HCT116 (cell line): Measurements from ENCODE around the gene PNPLA8. TPM values are rescaled to one million over a fixed set of nuclear protein-coding genes. Genes with fewer than 3 reads are reported as not detected.
"Not testable (repeated sequence)": the region's sequence is repeated elsewhere in the genome, so short reads cannot be mapped to it uniquely, and the experiment has no call there.

Experiments used
- ATAC-seq: fragments of 200-7000 bp; cut with Tn5 transposase; 2 replicates; pipeline ENCODE4 v1.9.1; 2020; ENCODE audit warnings: mild to moderate bottlenecking, moderate library complexity
- BruUV-seq: library from RNA; stranded (reverse); fragments of 400-500 nt; replicated peaks from 2 replicates; lab custom pipeline; 2021; lab: Mats Ljungman, UMichigan
- CTCF ChIA-PET: fragments of 300-600 bp; sonication (Branson Sonifier 250); formaldehyde crosslinking; loops from one replicate; lab custom pipeline; 2021; ENCODE audit warnings: antibody characterized with exemption; lab: Charles Lee
- POLR2A ChIA-PET: fragments of 300-600, 350-600 bp; sonication (Branson Sonifier 250); formaldehyde crosslinking; loops from one replicate; lab custom pipeline; 2021; ENCODE audit warnings: antibody characterized with exemption; lab: Charles Lee
- RAD21 ChIA-PET, 2 experiments: fragments of 300-600 bp; sonication (Branson Sonifier 250); formaldehyde crosslinking; loops; one replicate each; lab custom pipeline; 2023; ENCODE audit warnings: low total read pairs in 2 of 2; ENCODE audit not compliant: uncharacterized antibody in 2 of 2, unreplicated experiment in 2 of 2, low non-redundant PET in 1 of 2; lab: Charles Lee
- DNase-seq: peaks from one replicate; pipeline ENCODE4 v3.0.0-alpha.2; 2010; ENCODE audit warnings: low read depth, low spot score
- H2AFZ ChIP-seq: fragments of 200-600 bp; shearing (Covaris generic), sonication (generic); 2 replicates; pipeline ENCODE4 v1.6.1; 2017; ENCODE audit warnings: low read depth, mixed run types, mixed read lengths, antibody characterized with exemption, low read length; ENCODE audit not compliant: poor library complexity, severe bottlenecking
- H3K27ac ChIP-seq: 2 replicates; pipeline ENCODE4 v1.5.1; 2012; ENCODE audit warnings: low read depth, low read length
- H3K27me3 ChIP-seq: fragments of 200-600 bp; sonication (generic); 2 replicates; pipeline ENCODE4 v1.6.1; 2016; ENCODE audit warnings: mixed run types, low read length, mixed read lengths; ENCODE audit not compliant: insufficient read depth
- H3K36me3 ChIP-seq, 2 experiments: fragments of 200-500 bp in 1 of 2; fragments of 200-600 bp in 1 of 2; sonication (Bioruptor generic) in 1 of 2; sonication (generic) in 1 of 2; 2 replicates each; pipeline versions ENCODE4 v1.5.1 to v1.6.1; 2014 to 2016; ENCODE audit warnings: low read length in 2 of 2, inconsistent platforms in 1 of 2, mixed read lengths in 1 of 2, mixed run types in 1 of 2; ENCODE audit not compliant: insufficient read depth in 2 of 2, control insufficient read depth in 1 of 2
- H3K4me1 ChIP-seq, 2 experiments: fragments of 200-600 bp in 1 of 2; sonication (generic) in 1 of 2; 2 replicates each; pipeline versions ENCODE4 v1.5.1 to v1.6.1; 2012 to 2017; ENCODE audit warnings: low read length in 2 of 2, inconsistent platforms in 1 of 2, mild to moderate bottlenecking in 1 of 2, mixed read lengths in 1 of 2, mixed run types in 1 of 2, moderate library complexity in 1 of 2; ENCODE audit not compliant: insufficient read depth in 2 of 2, control insufficient read depth in 1 of 2
- H3K4me2 ChIP-seq: fragments of 200-600 bp; sonication (generic); 2 replicates; pipeline ENCODE4 v1.6.1; 2017; ENCODE audit warnings: mixed run types, low read length, mixed read lengths
- H3K4me3 ChIP-seq, 2 experiments: fragments of 200-600 bp in 1 of 2; sonication (generic) in 1 of 2; replicated peaks in 1 of 2; 2 replicates each; pipeline ENCODE4 v1.5.1; 2011 to 2016; ENCODE audit warnings: low read length in 2 of 2, control low read depth in 1 of 2, low read depth in 1 of 2, mild to moderate bottlenecking in 1 of 2, mixed read lengths in 1 of 2, mixed run types in 1 of 2
- H3K79me2 ChIP-seq: fragments of 200-600 bp; sonication (generic); 2 replicates; pipeline ENCODE4 v1.6.1; 2017; ENCODE audit warnings: mild to moderate bottlenecking, mixed run types, low read length, moderate library complexity, mixed read lengths; ENCODE audit not compliant: insufficient read depth
- H3K9ac ChIP-seq: fragments of 200-600 bp; sonication (generic); 2 replicates; pipeline ENCODE4 v1.6.1; 2016; ENCODE audit warnings: low read length, mixed read lengths
- H3K9me2 ChIP-seq: fragments of 200-600 bp; sonication (generic), shearing (Covaris generic); 2 replicates; pipeline ENCODE4 v1.6.1; 2017; ENCODE audit warnings: mixed run types, mild to moderate bottlenecking, moderate library complexity; ENCODE audit not compliant: insufficient read depth
- H3K9me3 ChIP-seq, 2 experiments: fragments of 200-500 bp in 1 of 2; fragments of 200-600 bp in 1 of 2; sonication (Bioruptor generic) in 1 of 2; sonication (generic) in 1 of 2; 2 replicates each; pipeline ENCODE4 v1.6.1; 2014 to 2017; ENCODE audit warnings: low read length in 2 of 2, mixed read lengths in 2 of 2, inconsistent platforms in 1 of 2, low read depth in 1 of 2, mild to moderate bottlenecking in 1 of 2, mixed run types in 1 of 2, moderate library complexity in 1 of 2; ENCODE audit not compliant: control insufficient read depth in 1 of 2, insufficient read depth in 1 of 2
- H4K20me1 ChIP-seq: fragments of 200-600 bp; sonication (generic), shearing (Covaris generic); 2 replicates; pipeline ENCODE4 v1.6.1; 2017; ENCODE audit warnings: mixed run types, mild to moderate bottlenecking, moderate library complexity; ENCODE audit not compliant: insufficient read depth
- CBX3 ChIP-seq: IDR thresholded peaks from 2 replicates; pipeline ENCODE4 v1.6.1; 2012; ENCODE audit warnings: low read depth
- EGR1 ChIP-seq: IDR thresholded peaks from 2 replicates; pipeline ENCODE4 v1.6.1; 2012; ENCODE audit warnings: low read depth
- EZH2 ChIP-seq: fragments of 200-600 bp; sonication (generic); IDR thresholded peaks from 2 replicates; pipeline ENCODE4 v1.6.1; 2017; ENCODE audit warnings: antibody characterized with exemption, mixed run types
- EZH2phosphoT487 ChIP-seq: fragments of 200-600 bp; IDR thresholded peaks from 2 replicates; pipeline ENCODE4 v1.6.1; 2018; ENCODE audit warnings: antibody characterized with exemption, borderline replicate concordance
- FOSL1 ChIP-seq: IDR thresholded peaks from 2 replicates; pipeline ENCODE4 v1.6.1; 2012; ENCODE audit warnings: low read depth
- JUND ChIP-seq: IDR thresholded peaks from 2 replicates; pipeline ENCODE4 v1.6.1; 2012
- POLR2AphosphoS5 ChIP-seq: IDR thresholded peaks from 2 replicates; pipeline ENCODE4 v1.6.1; 2011; ENCODE audit warnings: mild to moderate bottlenecking, low read depth, low read length, moderate library complexity
- RAD21 ChIP-seq: IDR thresholded peaks from 2 replicates; pipeline ENCODE4 v1.6.1; 2012; ENCODE audit warnings: low read depth, mild to moderate bottlenecking
- SIN3A ChIP-seq: IDR thresholded peaks from 2 replicates; pipeline ENCODE4 v1.6.1; 2012; ENCODE audit warnings: low read depth
- SP1 ChIP-seq: IDR thresholded peaks from 2 replicates; pipeline ENCODE4 v1.6.1; 2012; ENCODE audit warnings: low read depth
- SRF ChIP-seq: IDR thresholded peaks from 2 replicates; pipeline ENCODE4 v1.6.1; 2012; ENCODE audit warnings: low read depth
- TCF7L2 ChIP-seq: IDR thresholded peaks from 2 replicates; pipeline ENCODE4 v1.7.0; 2011; ENCODE audit warnings: borderline replicate concordance, inconsistent platforms; ENCODE audit not compliant: insufficient read depth, insufficient read length; ENCODE audit errors: extremely low read depth
- YY1 ChIP-seq: IDR thresholded peaks from 2 replicates; pipeline ENCODE4 v1.6.1; 2011; ENCODE audit warnings: low read length, low read depth, moderate library complexity, mild to moderate bottlenecking; ENCODE audit not compliant: insufficient replicate concordance; ENCODE audit errors: extremely low read depth
- ZFX ChIP-seq: fragments of 450-650 bp; IDR thresholded peaks from 2 replicates; pipeline ENCODE4 v1.6.1; 2017
- ZNF274 ChIP-seq: fragments of 200-500 bp; sonication (Bioruptor generic); IDR thresholded peaks from 2 replicates; pipeline ENCODE4 v1.6.1; 2014; ENCODE audit warnings: mild to moderate bottlenecking, low read depth, low read length, inconsistent platforms
- intact Hi-C: fragments of 100-400 bp; cut with micrococcal nuclease; formaldehyde crosslinking; loops from 2 replicates; pipeline ENCODE4 v1.10.0; 2022
- total RNA-seq: library from RNA; stranded (reverse); gene quantifications from one replicate; pipeline ENCODE4 v1.2.1, GENCODE V29; 2021; ENCODE audit not compliant: unreplicated experiment
- TF ChIP-seq, protein P1 (sequence below): IDR thresholded peaks from 2 replicates; pipeline ENCODE4 v1.6.1; 2012
- TF ChIP-seq, protein P2 (sequence below): IDR thresholded peaks from 2 replicates; pipeline ENCODE4 v1.6.1; 2011; ENCODE audit warnings: mild to moderate bottlenecking, low read length, moderate library complexity; ENCODE audit not compliant: insufficient replicate concordance; ENCODE audit errors: extremely low read depth
- TF ChIP-seq, protein P3 (sequence below): IDR thresholded peaks from 2 replicates; pipeline ENCODE4 v1.6.1; 2012

PNPLA8 gene
- total RNA-seq, 1 experiment from 2014 or later: 12.9 TPM

DNA sequence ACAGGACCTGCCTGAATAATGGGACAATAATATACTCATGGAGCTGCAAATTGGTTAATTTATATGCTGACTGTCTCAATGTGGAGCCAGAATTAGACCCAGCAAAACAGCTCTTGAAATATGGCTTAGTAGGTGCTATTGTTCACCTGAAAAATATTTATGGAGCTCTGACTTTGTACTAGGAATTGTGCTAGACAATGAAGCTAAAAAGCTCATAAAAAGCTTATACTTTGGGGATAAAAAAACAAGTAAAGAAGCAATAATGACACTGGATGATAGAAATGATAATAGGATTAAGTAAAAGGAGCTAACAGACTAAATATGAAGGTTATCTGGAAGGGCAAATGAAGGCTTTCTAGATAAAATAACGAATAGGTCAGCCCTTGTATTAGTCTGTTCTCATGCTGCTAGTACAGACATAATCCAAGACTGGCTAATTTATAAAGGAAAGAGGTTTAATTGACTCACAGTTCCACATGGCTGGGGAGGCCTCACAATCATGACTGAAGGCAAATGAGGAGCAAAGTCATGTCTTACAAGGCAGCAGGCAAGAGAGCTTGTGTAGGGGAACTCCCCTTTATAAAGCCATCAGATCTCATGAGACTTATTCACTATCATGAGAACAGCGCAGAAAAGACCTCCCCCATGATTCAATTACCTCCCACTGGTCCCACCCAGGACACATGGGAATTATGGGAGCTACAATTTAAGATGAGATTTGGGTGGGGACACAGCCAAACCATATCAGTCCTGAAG is 22.4 kb upstream of the PNPLA8 start:
- BruUV-seq, H3K4me3 ChIP-seq, H3K27ac ChIP-seq, POLR2A ChIA-PET, ATAC-seq, H3K9me2 ChIP-seq, H3K4me1 ChIP-seq, H4K20me1 ChIP-seq, CTCF ChIA-PET, DNase-seq, RAD21 ChIA-PET, H3K36me3 ChIP-seq, intact Hi-C loops, H3K79me2 ChIP-seq, H3K9me3 ChIP-seq, H3K9ac ChIP-seq, H3K27me3 ChIP-seq, H2AFZ ChIP-seq, H3K4me2 ChIP-seq: not testable (repeated sequence)

DNA sequence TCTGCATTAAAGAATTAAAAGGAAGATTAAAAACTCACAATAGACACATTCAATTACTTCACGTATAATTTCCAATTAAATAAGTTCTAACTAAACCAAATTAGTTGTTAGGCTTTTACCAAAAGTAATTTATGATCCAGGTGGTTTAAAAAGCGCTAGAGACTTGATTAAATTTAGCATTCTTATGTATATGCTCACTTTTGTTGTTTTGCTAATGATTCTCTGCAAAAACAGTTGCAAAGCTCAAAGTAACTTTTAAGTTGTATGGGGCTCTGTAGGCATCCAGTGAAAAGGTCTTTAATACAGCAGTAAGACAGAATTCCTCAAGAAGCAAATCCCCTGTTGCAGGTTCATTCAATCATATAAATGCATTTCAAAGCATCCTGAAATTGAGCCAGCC is 15.5 kb upstream of the PNPLA8 start:
- H3K9ac ChIP-seq: no peak overlapping the region
- H2AFZ ChIP-seq: no peak overlapping the region
- H3K9me2 ChIP-seq: 0 out of 2 replicates have a peak, but pooled peaks cover 3% of the 10 kb centered on the region
- H3K27me3 ChIP-seq: no peaks in the 10 kb centered on the region
- RAD21 ChIA-PET: no interaction called here
- CTCF ChIA-PET: no interaction called here
- no peaks in the 10 kb centered on the region for H3K9me3 ChIP-seq
- DNase-seq: no peak
- H3K4me1 ChIP-seq: no peaks in the 10 kb centered on the region
- H3K79me2 ChIP-seq: no peaks in the 10 kb centered on the region
- no peaks in the 10 kb centered on the region for H4K20me1 ChIP-seq
- no peak overlapping the region for H3K4me2 ChIP-seq
- POLR2A ChIA-PET: no interaction called here
- no peak overlapping the region for H3K27ac ChIP-seq
- TF ChIP-seq, protein P1, sequence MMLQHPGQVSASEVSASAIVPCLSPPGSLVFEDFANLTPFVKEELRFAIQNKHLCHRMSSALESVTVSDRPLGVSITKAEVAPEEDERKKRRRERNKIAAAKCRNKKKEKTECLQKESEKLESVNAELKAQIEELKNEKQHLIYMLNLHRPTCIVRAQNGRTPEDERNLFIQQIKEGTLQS: no peak
- TF ChIP-seq, protein P2, sequence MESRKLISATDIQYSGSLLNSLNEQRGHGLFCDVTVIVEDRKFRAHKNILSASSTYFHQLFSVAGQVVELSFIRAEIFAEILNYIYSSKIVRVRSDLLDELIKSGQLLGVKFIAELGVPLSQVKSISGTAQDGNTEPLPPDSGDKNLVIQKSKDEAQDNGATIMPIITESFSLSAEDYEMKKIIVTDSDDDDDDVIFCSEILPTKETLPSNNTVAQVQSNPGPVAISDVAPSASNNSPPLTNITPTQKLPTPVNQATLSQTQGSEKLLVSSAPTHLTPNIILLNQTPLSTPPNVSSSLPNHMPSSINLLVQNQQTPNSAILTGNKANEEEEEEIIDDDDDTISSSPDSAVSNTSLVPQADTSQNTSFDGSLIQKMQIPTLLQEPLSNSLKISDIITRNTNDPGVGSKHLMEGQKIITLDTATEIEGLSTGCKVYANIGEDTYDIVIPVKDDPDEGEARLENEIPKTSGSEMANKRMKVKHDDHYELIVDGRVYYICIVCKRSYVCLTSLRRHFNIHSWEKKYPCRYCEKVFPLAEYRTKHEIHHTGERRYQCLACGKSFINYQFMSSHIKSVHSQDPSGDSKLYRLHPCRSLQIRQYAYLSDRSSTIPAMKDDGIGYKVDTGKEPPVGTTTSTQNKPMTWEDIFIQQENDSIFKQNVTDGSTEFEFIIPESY: no peak
- no peak for TF ChIP-seq SP1
- TF ChIP-seq CBX3: no peak
- TF ChIP-seq POLR2AphosphoS5: no peak
- TF ChIP-seq, protein P3, sequence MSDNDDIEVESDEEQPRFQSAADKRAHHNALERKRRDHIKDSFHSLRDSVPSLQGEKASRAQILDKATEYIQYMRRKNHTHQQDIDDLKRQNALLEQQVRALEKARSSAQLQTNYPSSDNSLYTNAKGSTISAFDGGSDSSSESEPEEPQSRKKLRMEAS: no peak
- no peak for TF ChIP-seq EZH2phosphoT487
- TF ChIP-seq SRF: no peak
- TF ChIP-seq FOSL1: no peak
- TF ChIP-seq JUND: no peak
- TF ChIP-seq TCF7L2: no peak
- TF ChIP-seq YY1: no peak
- TF ChIP-seq ZNF274: no peak
- no peak for TF ChIP-seq RAD21
- no peak for TF ChIP-seq ZFX
- no peak for TF ChIP-seq EGR1
- no peak for TF ChIP-seq EZH2
- TF ChIP-seq SIN3A: no peak
- TF ChIP-seq, all 23 proteins: peak for 0
- intact Hi-C loops: no loop called here
- BruUV-seq: no TSS peak
- Histone ChIP-seq H3K4me3 (no peak overlapping the region), H3K36me3 (no peaks in the 10 kb centered on the region)
- ATAC-seq: no peak
